Mesenteric fat pad (tissue), 1 donor: ENCODE measurements around the gene KCNG1. TPM values are rescaled to one million over a fixed set of nuclear protein-coding genes. Genes with fewer than 3 reads are reported as not detected.
A peak's percentile ranks its signal among the peaks of the same experiment; 100 is the strongest.
"Not testable (repeated sequence)": the region's sequence is repeated elsewhere in the genome, so short reads cannot be mapped to it uniquely, and the experiment has no call there.

Source experiments
- DNase-seq: peaks from one replicate; pipeline ENCODE4 v3.0.0-alpha.2; 2020; ENCODE audit warnings: low spot score
- long read RNA-seq: library from polyadenylated mRNA; unstranded; transcript quantifications from one replicate; pipeline ENCODE4 v2.0.0, GENCODE V29; 2020
- total RNA-seq: library from RNA; stranded (reverse); fragmentation: NEBNext Ultra II Directional; extraction: Animal tissue kit (Norgen Biotek cat#: 25700); gene quantifications from one replicate; pipeline ENCODE4 v1.2.1, GENCODE V29; 2021
- donor health status: DM: yes; HTN: yes; CAD: no.

Gene KCNG1
- total RNA-seq, result 0.19 TPM
- long read RNA-seq, result 0 reads

DNA sequence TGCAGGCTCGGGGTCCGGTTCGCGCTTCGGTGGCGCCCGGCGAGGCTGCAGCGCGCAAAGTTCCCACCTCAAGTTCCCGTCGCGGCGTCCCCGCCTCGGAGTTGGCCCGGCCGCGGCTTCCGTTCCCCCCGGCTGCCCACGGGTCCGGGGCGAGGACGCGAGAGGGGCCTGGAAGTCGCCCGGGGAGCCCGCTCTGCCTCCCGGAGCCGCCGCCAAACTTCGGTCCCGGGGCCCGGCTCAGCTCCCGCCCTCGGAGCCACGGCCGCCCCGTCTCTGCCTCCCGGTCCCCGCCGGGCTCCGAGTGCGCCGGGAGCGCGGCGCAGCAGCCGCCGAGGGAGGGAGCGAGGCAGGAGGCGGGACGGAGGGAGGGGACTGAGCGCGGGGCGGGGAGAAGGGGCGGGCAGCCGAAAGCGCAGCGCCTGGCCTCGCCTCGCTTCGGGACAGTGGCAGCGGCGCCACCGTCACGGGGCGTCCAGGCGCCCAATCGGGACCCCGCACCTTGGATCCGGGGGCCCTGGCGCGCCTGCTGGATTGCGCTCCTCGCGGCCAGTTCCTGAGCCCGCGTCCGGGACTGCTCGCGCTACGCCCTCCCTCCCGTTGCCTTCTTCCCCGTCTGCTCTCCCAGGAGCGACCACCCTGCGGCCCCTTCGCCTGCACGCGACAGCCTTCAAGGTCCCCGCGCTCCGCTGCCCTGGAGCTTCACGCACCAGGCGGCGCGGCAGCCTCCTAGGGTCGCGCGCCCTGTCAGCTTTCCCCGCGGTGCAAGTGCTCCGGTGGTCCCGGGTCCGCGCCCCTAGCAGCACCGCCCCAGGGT, at the start of gene KCNG1:
Gene KCNG1 (minus strand): TSS at position 305 of the 814 bp plus-strand sequence. CDS start 12,769 bp downstream, outside the sequence.
- no peak for DNase-seq

- no peak for DNase-seq
Measured at GRCh38 chr20:51070621-51071020, 47.7 kb upstream of the KCNG1 start.

- DNase-seq, result no peak
Measured at GRCh38 chr20:51067792-51068191, 44.9 kb upstream of the KCNG1 start.

- DNase-seq, result no peak
Measured at GRCh38 chr20:51065615-51066014, 42.7 kb upstream of the KCNG1 start.

GRCh38 chr20:51064137-51064536, 41.2 kb upstream of the KCNG1 start:
- no peak for DNase-seq

DNA sequence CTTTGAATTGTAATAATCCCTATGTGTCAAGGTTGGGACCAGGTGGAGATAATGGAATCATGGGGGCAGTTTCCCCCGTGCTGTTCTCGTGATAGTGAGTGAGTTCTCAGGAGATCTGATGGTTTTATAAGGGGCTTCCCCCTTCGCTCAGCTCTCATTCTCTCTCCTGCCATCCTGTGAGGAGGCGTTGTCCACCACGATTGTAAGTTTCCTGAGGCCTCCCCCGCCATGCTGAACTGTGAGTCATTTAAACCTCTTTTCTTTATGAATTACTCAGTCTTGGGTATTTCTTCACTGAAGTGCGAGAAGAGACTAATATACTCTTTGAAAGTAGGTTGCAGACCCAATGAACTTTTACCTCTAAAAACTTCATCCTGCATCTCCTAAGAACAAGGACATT, 39.2 kb upstream of the KCNG1 start:
- DNase-seq, result peak; percentile 16

GRCh38 chr20:51061418-51062045, 38.6 kb upstream of the KCNG1 start:
- DNase-seq, result no peak

DNA sequence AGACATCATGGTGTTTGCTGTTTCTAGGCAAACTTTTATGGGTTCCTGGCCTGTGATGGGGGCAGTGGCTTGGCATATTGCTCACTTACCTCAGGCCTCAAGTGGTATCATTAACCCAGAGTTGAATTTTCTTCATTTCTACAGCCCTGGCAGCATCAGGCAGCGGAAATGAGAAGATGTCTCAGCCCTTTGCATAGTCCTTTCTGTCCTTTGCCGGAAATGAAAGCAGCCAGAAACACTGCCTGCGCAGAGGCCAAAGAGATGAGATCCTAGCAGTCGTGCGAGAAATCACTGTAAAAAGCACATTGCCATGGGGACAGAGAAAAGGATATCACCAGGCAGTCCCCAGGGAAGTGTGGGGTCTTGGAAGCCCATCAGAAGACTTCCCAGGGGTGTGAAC, 37.4 kb upstream of the KCNG1 start:
- DNase-seq, result no peak

DNA sequence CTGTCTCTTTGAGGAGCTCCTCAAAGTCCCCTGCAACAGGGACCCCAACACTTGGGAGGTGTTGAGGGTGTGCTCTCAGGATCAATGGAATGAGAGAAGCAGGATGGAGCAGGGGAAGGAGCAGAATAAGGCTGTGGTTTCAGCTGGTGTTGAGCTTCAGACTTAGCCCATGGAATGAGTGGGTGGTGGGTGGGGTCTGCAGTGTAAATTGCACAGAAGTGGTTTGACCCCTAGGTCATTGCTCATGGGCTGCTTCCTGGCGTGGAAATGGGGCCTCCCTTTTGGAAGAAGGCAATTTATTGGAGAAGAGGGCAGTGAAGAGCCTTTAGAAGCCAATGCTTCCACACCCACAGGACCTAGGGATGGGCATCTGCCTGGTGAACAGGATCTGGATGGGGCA, 37.0 kb upstream of the KCNG1 start:
- DNase-seq, result no peak

DNA sequence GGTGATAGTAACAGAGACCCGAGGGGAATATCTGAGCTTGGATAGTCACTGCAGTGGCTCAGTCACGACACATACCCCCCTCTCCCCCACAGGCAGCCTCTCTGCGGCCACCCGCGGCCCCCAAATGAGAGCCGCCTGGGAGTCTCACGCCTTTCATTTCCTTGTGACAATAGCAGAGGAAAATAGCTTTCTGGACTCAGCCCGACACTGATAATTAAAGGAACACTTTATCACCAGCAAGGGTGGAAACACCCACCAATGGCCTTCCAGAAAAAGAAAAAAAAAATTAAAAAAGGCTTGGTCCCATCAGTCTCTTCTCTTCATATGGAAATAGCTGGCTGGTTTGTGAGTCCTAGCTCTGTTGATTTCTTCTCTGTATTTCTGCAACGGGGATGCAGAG, 35.1 kb upstream of the KCNG1 start:
- DNase-seq, result no peak

DNA sequence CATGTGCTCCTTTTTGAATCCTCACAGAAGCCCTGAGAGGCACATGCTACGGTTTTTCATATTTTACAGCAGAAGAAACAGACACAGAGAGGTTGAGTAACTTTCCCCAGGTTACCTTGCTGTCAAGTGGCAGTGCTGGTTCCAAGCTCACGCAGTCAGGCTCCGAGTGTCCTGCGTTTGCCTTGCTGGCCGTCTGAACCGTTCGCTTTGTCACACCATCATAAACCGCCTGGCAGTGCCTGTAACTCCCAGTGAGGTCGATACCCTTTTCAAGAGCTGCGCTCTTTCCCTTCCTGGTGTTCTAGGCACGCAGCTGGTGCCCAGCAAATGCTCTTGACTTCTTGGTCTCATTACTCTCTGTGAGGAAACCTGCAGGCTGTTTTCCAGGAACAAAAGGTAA, 31.3 kb upstream of the KCNG1 start:
- DNase-seq, result peak; percentile 69

GRCh38 chr20:51050531-51051075, 27.7 kb upstream of the KCNG1 start:
- peak; percentile 55 for DNase-seq

- no peak for DNase-seq
Measured at GRCh38 chr20:51046021-51046985, 23.4 kb upstream of the KCNG1 start.

DNA sequence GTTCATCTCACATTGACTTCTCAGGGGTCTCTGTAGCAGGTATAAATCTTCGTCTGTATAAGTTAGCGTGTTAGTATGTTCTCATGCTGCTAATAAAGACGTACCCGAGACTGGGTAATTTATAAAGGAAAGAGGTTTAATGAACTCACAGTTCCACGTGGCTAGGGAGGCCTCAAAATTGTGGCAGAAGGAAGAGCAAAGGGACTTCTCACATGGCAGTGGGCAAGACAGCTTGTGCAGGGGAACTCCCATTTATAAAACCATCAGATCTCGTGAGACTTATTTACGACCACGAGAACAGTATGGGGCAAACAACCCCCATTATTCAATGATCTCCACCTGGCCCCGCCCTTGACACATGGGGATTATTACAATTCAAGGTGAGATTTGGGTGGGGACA, 22.6 kb upstream of the KCNG1 start:
- DNase-seq, result not testable (repeated sequence)

- DNase-seq, result no peak
Measured at GRCh38 chr20:51044796-51045195, 21.9 kb upstream of the KCNG1 start.

DNA sequence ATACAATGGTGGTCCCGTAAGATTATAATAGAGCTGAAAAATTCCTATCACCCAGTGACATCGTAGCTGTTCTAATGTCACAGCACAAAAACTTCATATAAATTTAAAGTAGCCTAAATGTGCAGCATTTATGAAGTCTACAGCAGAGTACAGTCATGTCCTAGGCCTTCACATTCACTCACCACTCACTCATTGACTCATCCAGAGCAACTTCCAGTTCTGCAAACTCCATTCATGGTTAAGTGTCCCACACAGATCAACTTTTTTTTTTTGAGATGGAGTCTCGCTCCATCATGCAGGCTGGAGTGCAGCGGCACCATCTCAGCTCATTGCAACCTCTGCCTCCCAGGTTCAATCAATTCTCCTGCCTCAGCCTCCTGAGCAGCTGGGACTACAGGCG, 20.9 kb upstream of the KCNG1 start:
- DNase-seq, result no peak

GRCh38 chr20:51042657-51043247, 19.8 kb upstream of the KCNG1 start:
- DNase-seq, result peak; percentile 82

DNA sequence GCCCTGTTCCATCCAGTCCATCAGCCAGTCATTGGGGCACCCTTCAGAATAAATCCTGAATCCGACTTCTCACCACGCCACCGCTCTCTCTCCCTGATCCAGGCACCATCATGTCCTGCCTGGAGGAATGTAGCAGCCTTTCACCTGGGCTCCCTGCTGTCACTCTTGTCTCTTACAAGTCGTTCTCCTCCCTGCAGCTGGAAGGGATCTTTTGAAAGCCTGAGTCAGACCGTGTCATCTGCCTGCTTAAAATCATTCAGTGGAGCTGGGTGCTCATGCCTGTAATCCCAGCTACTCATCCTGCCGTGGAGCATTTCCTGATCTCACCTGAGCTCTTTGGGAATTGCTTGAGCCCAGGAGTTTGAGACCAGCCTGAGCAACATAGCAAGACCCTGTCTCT, 19.2 kb upstream of the KCNG1 start:
- peak; percentile 26 for DNase-seq

GRCh38 chr20:51037532-51038115, 14.7 kb upstream of the KCNG1 start:
- DNase-seq, result no peak

GRCh38 chr20:51036827-51037531, 14.1 kb upstream of the KCNG1 start:
- DNase-seq, result no peak
